Peyer's patch (tissue), 4 donors: Measurements from ENCODE around the gene CDHR5.

Experiments used
- POLR2A ChIP-seq, 2 donors: fragments of 450-650 bp; IDR thresholded peaks; one replicate each; pipeline ENCODE4 v1.5.1; 2017; ENCODE audit warnings: antibody characterized with exemption in 2 of 2, mild to moderate bottlenecking in 2 of 2, moderate library complexity in 2 of 2
- TF ChIP-seq, protein P1 (sequence below), 6 experiments: fragments of 450-650 bp in 4 of 6; fragments of 200-600 bp in 2 of 6; sonication (generic) in 1 of 6; IDR thresholded peaks; one replicate each; pipeline ENCODE4 v1.5.1; 2017 to 2019; ENCODE audit warnings: antibody characterized with exemption in 6 of 6, mild to moderate bottlenecking in 3 of 6, moderate library complexity in 1 of 6

DNA sequence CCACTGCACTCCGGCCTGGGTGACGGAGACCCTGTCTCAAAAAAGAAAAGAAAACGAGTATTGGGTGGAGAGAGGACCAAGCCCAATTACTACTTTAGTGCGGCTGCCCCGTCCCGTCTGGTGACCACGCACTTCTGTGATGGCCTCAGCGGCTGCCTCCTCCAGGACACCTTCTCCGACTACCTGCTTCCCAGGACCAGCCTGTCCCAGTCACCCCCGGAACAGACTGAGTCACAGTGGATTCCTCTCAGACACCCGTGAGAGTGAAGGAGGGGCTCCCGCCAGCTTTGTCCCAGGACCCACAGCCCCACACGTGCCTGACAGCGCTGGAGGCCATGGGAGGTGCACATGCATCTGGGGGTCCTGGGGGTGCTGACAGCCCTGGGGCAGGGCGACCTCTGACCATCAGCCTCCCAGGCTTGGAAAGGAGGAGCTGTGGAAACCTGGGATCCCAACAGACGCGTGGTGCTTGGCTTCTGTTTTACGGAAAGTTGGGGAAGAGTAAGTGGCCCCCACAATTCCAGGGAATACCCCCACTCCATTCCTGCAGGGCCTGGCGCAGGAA is 17.1 kb upstream of the CDHR5 start:
- TF ChIP-seq, protein P1, sequence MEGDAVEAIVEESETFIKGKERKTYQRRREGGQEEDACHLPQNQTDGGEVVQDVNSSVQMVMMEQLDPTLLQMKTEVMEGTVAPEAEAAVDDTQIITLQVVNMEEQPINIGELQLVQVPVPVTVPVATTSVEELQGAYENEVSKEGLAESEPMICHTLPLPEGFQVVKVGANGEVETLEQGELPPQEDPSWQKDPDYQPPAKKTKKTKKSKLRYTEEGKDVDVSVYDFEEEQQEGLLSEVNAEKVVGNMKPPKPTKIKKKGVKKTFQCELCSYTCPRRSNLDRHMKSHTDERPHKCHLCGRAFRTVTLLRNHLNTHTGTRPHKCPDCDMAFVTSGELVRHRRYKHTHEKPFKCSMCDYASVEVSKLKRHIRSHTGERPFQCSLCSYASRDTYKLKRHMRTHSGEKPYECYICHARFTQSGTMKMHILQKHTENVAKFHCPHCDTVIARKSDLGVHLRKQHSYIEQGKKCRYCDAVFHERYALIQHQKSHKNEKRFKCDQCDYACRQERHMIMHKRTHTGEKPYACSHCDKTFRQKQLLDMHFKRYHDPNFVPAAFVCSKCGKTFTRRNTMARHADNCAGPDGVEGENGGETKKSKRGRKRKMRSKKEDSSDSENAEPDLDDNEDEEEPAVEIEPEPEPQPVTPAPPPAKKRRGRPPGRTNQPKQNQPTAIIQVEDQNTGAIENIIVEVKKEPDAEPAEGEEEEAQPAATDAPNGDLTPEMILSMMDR (IDR thresholded peaks at IDR 0.05): no peak
- no peak for TF ChIP-seq POLR2A (IDR thresholded peaks at IDR 0.05)
